H7 (cell line): Measurements from ENCODE around the gene RPL22. TPM values are rescaled to one million over a fixed set of nuclear protein-coding genes. Genes with fewer than 3 reads are reported as not detected.

Experiments
- DNase-seq: peaks from one replicate; pipeline ENCODE4 v3.0.0; 2012
- H3K27me3 ChIP-seq: 2 replicates; pipeline ENCODE4 v1.6.0; 2011; ENCODE audit warnings: mild to moderate bottlenecking, low read length; ENCODE audit not compliant: control insufficient read depth, insufficient read depth
- H3K36me3 ChIP-seq: replicated peaks from 2 replicates; pipeline ENCODE4 v1.5.1; 2011; ENCODE audit warnings: low read length; ENCODE audit not compliant: control insufficient read depth, insufficient read depth
- H3K4me3 ChIP-seq: 2 replicates; pipeline ENCODE4 v1.5.1; 2011; ENCODE audit warnings: low read depth, mild to moderate bottlenecking, control low read depth, low read length, moderate library complexity; ENCODE audit not compliant: insufficient read depth
- total RNA-seq: library from RNA; depleted of rRNA; stranded (reverse); fragments of >200 nt; shearing (Covaris generic); gene quantifications from 2 replicates; pipeline ENCODE4 v1.2.3, GENCODE V29; 2014

RPL22 gene
- total RNA-seq, 1 experiment from 2014 or later = 237 TPM

GRCh38 chr1:6163973-6164617 lies 35.3 kb downstream of the RPL22 start:
- no peak overlapping the region for H3K4me3 ChIP-seq
- DNase-seq = no peak
- H3K27me3 ChIP-seq = no peaks in the 10 kb centered on the region
- no peaks in the 10 kb centered on the region for H3K36me3 ChIP-seq

- no peak for DNase-seq
- Histone ChIP-seq H3K27me3 (no peaks in the 10 kb centered on the region), H3K4me3 (no peak overlapping the region), H3K36me3 (no peaks in the 10 kb centered on the region)
Measured at GRCh38 chr1:6163191-6163972, 36.0 kb downstream of the RPL22 start.

DNA sequence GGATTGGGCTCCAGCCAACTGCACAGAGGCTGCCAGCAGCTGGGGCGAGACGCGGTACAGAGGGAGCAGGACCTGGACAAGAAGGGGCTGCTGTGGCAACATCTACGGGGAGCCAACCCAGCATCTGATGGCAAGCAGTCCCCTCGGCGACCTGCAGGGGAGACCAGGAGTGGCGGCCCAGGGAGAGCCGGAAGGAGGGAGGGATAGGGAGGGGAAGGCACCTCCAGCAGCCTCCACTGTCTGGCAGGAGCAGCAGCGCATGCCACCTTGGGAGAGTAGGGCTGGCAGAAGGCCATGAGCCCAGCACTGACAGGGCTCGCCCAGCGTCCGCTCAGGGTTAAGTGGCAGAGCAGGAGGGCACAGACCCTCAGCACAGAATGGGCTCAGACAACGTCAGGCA lies 36.6 kb downstream of the RPL22 start:
- no peaks in the 10 kb centered on the region; the same call in 1 of the 2 replicates for H3K27me3 ChIP-seq
- H3K4me3 ChIP-seq = no peak overlapping the region
- H3K36me3 ChIP-seq = no peaks in the 10 kb centered on the region
- peak; percentile 93 for DNase-seq

GRCh38 chr1:6162341-6162740 lies 37.1 kb downstream of the RPL22 start:
- DNase-seq = no peak
- Histone ChIP-seq H3K4me3 (no peak overlapping the region), H3K27me3 (no peaks in the 10 kb centered on the region; the same call in 1 of the 2 replicates), H3K36me3 (no peaks in the 10 kb centered on the region)

DNA sequence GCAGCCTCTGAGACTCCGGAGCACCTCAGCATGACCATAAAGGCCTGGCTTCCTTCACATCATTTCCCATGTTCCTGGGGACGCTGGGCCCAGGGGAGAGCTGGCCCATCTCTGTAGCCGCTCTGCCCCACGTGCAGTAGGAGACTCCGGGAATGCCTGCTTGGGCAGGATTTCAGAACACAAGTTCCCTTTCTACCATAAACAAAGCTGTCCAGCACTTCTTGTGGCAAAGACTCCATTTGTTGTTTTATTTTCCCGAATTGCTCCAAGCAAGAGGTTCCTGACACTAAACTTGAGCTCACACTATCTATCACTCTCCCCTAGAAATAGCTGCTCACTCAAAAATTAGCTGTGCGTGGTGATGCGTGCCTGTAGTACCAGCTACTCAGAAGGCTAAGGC lies 41.2 kb downstream of the RPL22 start:
- DNase-seq = no peak

DNA sequence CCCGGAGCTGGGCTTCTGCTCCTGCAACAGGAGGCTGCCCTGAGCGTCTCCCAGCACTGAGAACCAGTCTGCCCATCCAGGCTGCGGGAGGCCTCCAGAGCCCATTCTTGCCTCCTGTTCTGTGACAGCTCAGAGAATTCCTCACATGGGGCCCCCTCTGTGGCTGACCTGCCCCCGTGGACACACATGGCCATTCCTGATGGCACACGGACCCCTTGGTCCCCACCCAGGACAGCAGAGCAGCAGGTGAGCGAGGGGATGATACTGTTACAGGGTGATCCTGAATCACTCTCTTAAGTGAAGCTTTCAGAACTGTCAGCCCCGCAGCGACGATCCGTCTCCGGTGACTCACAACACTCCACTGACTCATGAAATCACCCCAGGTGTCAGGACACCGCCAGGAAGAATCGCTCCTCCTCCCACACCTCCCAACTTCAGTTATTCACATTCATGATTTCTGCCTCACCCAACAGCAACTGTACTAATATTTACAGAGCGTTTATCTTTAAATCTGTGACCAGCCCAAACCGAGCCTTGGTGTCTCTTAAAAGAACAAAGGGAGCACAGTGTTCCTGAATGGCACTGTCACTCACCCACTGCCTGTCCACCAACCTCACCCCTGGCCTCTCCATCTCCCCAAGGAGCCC lies 41.7 kb downstream of the RPL22 start:
- Histone ChIP-seq H3K4me3 (no peak overlapping the region), H3K36me3 (no peaks in the 10 kb centered on the region), H3K27me3 (no peaks in the 10 kb centered on the region; the same call in 1 of the 2 replicates)
- no peak for DNase-seq

More for the DNA sequence above, 41.2 kb downstream of the RPL22 start:
- Histone ChIP-seq H3K4me3 (no peak overlapping the region), H3K36me3 (no peaks in the 10 kb centered on the region), H3K27me3 (no peaks in the 10 kb centered on the region; the same call in 1 of the 2 replicates)

GRCh38 chr1:6157132-6157527 lies 42.3 kb downstream of the RPL22 start:
- H3K27me3 ChIP-seq = no peaks in the 10 kb centered on the region; the same call in 1 of the 2 replicates
- H3K4me3 ChIP-seq = no peak overlapping the region
- no peaks in the 10 kb centered on the region for H3K36me3 ChIP-seq
- no peak for DNase-seq

- no peak overlapping the region for H3K4me3 ChIP-seq
- H3K27me3 ChIP-seq = no peaks in the 10 kb centered on the region; the same call in 1 of the 2 replicates
- DNase-seq = no peak
Measured at GRCh38 chr1:6154525-6155319, 44.7 kb downstream of the RPL22 start.

GRCh38 chr1:6152882-6153281 lies 46.5 kb downstream of the RPL22 start:
- DNase-seq = no peak
- H3K4me3 ChIP-seq = no peak overlapping the region
- H3K27me3 ChIP-seq = peaks cover 12% of the 10 kb centered on the region
- H3K36me3 ChIP-seq = no peaks in the 10 kb centered on the region

More at GRCh38 chr1:6154525-6155319, 44.7 kb downstream of the RPL22 start:
- no peaks in the 10 kb centered on the region for H3K36me3 ChIP-seq

DNA sequence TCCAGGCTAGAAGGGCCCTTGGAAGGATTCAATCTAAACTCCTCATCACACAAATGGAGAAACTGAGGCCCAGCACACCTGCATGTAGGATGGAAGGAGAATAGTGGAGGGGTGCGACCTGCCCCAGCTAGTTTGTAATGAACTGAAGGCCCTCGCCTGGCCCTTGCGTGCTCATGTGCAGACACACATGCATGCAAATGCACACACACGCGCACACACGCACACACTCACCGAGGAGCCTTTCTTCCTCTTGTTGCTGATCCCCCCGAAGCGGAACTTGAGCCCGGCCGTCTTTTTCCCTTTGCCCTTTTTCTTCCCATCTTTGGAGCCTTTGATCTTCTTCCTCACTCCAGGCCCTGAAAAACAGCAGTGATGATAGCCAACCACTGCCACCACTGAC lies 47.2 kb downstream of the RPL22 start:
- no peak for DNase-seq
- H3K4me3 ChIP-seq = no peak overlapping the region
- H3K27me3 ChIP-seq = peaks cover 17% of the 10 kb centered on the region
- no peaks in the 10 kb centered on the region for H3K36me3 ChIP-seq

DNA sequence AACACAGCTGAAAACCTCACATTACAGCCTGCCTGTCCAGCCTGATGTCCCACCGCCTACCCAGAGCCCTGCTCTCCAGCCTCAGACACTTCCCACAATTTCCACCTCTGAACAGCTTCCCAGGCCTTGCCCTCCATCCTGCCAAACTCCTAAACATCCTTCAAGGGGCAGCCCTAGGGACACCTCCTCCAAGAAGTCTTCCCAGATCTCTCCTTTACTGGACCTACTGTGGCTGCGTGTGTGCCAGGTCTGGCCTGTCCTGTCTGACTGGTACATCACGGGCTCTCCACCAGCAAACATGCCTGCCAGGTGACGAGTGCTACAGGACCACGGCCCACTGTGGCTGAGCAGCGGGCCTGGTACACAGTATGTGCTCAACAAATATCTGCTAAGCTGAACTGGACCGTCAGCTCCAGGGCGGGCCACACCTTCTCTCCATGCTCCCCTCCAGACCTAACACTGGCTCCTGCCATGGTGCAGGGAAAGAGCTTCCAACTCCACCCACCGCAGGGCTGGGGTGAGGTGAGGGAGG lies 48.0 kb downstream of the RPL22 start:
- DNase-seq = no peak
- Histone ChIP-seq H3K36me3 (no peaks in the 10 kb centered on the region), H3K4me3 (no peak overlapping the region), H3K27me3 (peaks cover 19% of the 10 kb centered on the region)

- DNase-seq = no peak
- Histone ChIP-seq H3K36me3 (no peaks in the 10 kb centered on the region), H3K27me3 (peaks cover 19% of the 10 kb centered on the region), H3K4me3 (no peak overlapping the region)
Measured at GRCh38 chr1:6150006-6150938, 49.1 kb downstream of the RPL22 start.

- H3K27me3 ChIP-seq = peaks cover 19% of the 10 kb centered on the region
- no peak for DNase-seq
- H3K36me3 ChIP-seq = no peaks in the 10 kb centered on the region
- H3K4me3 ChIP-seq = no peak overlapping the region
Measured at GRCh38 chr1:6149597-6149996, 49.8 kb downstream of the RPL22 start.
